ENCODE results near the gene MTMR3. TPM values are rescaled to one million over a fixed set of nuclear protein-coding genes. Genes with fewer than 3 reads are reported as not detected.
"Not testable (repeated sequence)": the region's sequence is repeated elsewhere in the genome, so short reads cannot be mapped to it uniquely, and the experiment has no call there.

The MTMR3 gene
- total RNA-seq, 1 donor from 2014 or later = 26.1 TPM

- no peak for TF ChIP-seq CTCF (IDR thresholded peaks at IDR 0.05)
- H3K27ac ChIP-seq = no peak overlapping the region
- H3K36me3 ChIP-seq = no peaks in the 10 kb centered on the region
- no peaks in the 10 kb centered on the region for H3K9me3 ChIP-seq
- intact Hi-C loops (cut with DNase I) = no loop called here
- H3K4me3 ChIP-seq = no peak overlapping the region
- DNase-seq (ENCODE audit: low spot score in 2 of 2) = no peak
- no peaks in the 10 kb centered on the region for H3K4me1 ChIP-seq
- H3K27me3 ChIP-seq = no peaks in the 10 kb centered on the region
Observed at GRCh38 chr22:30048681-30049080, 165.7 kb downstream of the MTMR3 start.

- Histone ChIP-seq H3K27me3 (no peaks in the 10 kb centered on the region), H3K4me1 (no peaks in the 10 kb centered on the region), H3K9me3 (peaks cover 0 to 5% of the 10 kb centered on the region in 2 donors), H3K4me3 (no peak overlapping the region), H3K27ac (no peak overlapping the region), H3K36me3 (no peaks in the 10 kb centered on the region)
- no peak for DNase-seq (ENCODE audit: low spot score in 2 of 2)
- no peak for TF ChIP-seq CTCF (IDR thresholded peaks at IDR 0.05)
- intact Hi-C loops (cut with DNase I) = no loop called here
Observed at GRCh38 chr22:30054067-30054763, 171.2 kb downstream of the MTMR3 start.

- Histone ChIP-seq H3K27me3 (no peaks in the 10 kb centered on the region), H3K4me3 (no peak overlapping the region), H3K27ac (no peak overlapping the region), H3K9me3 (peaks cover 0 to 5% of the 10 kb centered on the region in 2 donors), H3K36me3 (no peaks in the 10 kb centered on the region), H3K4me1 (no peaks in the 10 kb centered on the region)
- intact Hi-C loops (cut with DNase I) = no loop called here
- no peak for DNase-seq (ENCODE audit: low spot score in 2 of 2)
- TF ChIP-seq CTCF (IDR thresholded peaks at IDR 0.05) = no peak
Observed at GRCh38 chr22:30054764-30055069, 171.7 kb downstream of the MTMR3 start.

GRCh38 chr22:30056015-30056414 lies 173.0 kb downstream of the MTMR3 start:
- no peak for TF ChIP-seq CTCF (IDR thresholded peaks at IDR 0.05)
- Histone ChIP-seq H3K4me3 (no peak overlapping the region), H3K36me3 (no peaks in the 10 kb centered on the region), H3K4me1 (no peaks in the 10 kb centered on the region), H3K27me3 (no peaks in the 10 kb centered on the region), H3K9me3 (peaks cover 0 to 5% of the 10 kb centered on the region in 2 donors), H3K27ac (no peak overlapping the region)
- intact Hi-C loops (cut with DNase I) = no loop called here
- DNase-seq (ENCODE audit: low spot score in 2 of 2) = no peak

GRCh38 chr22:30057375-30057774 lies 174.4 kb downstream of the MTMR3 start:
- no peak for DNase-seq (ENCODE audit: low spot score in 2 of 2)
- intact Hi-C loops (cut with DNase I) = no loop called here
- Histone ChIP-seq H3K4me1 (no peaks in the 10 kb centered on the region), H3K27me3 (no peaks in the 10 kb centered on the region), H3K4me3 (no peak overlapping the region), H3K36me3 (no peaks in the 10 kb centered on the region), H3K27ac (no peak overlapping the region), H3K9me3 (peaks cover 0 to 5% of the 10 kb centered on the region in 2 donors)
- TF ChIP-seq CTCF (IDR thresholded peaks at IDR 0.05) = no peak

- H3K9me3 ChIP-seq; DNase-seq (ENCODE audit: low spot score in 2 of 2); intact Hi-C loops (cut with DNase I); H3K27me3 ChIP-seq; H3K36me3 ChIP-seq; H3K27ac ChIP-seq; H3K4me3 ChIP-seq; H3K4me1 ChIP-seq: not testable (repeated sequence)
Observed at GRCh38 chr22:30059346-30060020, 176.5 kb downstream of the MTMR3 start.

GRCh38 chr22:30061094-30061493 lies 178.1 kb downstream of the MTMR3 start:
- intact Hi-C loops (cut with DNase I); DNase-seq (ENCODE audit: low spot score in 2 of 2); H3K4me1 ChIP-seq: not testable (repeated sequence)

More at GRCh38 chr22:30061094-30061493, 178.1 kb downstream of the MTMR3 start:
- not testable (repeated sequence) for H3K4me3 ChIP-seq, H3K27ac ChIP-seq, H3K27me3 ChIP-seq, H3K36me3 ChIP-seq
- H3K9me3 ChIP-seq = peaks cover 14 to 15% of the 10 kb centered on the region in 2 donors

Data from ascending aorta (tissue), 2 donors.